Activated naive CD4-positive, alpha-beta T cell treated with anti-CD3 and anti-CD28 coated beads, Interleukin-2, amount 10 ng/mL, durations not matched to agents 7 days and 5 days (primary cell): ENCODE results near the gene PFN3.

Experiments
- CTCF ChIA-PET: fragments of 350-600 bp; sonication (Branson Sonifier 250); formaldehyde crosslinking; loops from one replicate; lab custom pipeline; 2021; ENCODE audit warnings: antibody characterized with exemption; lab: Charles Lee
- DNase-seq: peaks from one replicate; pipeline ENCODE4 v3.0.0-alpha.2; 2020
- H3K27ac Mint-ChIP-seq: one replicate; pipeline ENCODE4 v1.8.0; 2021; ENCODE audit warnings: mild to moderate bottlenecking, moderate library complexity, mixed read lengths
- H3K27me3 Mint-ChIP-seq: one replicate; pipeline ENCODE4 v1.8.0; 2021; ENCODE audit warnings: mild to moderate bottlenecking, mixed read lengths
- H3K36me3 Mint-ChIP-seq: one replicate; pipeline ENCODE4 v1.8.0; 2021; ENCODE audit warnings: mixed read lengths
- H3K4me1 Mint-ChIP-seq: one replicate; pipeline ENCODE4 v1.8.0; 2021; ENCODE audit warnings: mixed read lengths
- H3K4me3 Mint-ChIP-seq: one replicate; pipeline ENCODE4 v1.8.0; 2021; ENCODE audit warnings: mild to moderate bottlenecking, moderate library complexity, mixed read lengths
- H3K9me3 Mint-ChIP-seq: one replicate; pipeline ENCODE4 v1.8.0; 2021; ENCODE audit warnings: mixed read lengths

PFN3 gene

DNA sequence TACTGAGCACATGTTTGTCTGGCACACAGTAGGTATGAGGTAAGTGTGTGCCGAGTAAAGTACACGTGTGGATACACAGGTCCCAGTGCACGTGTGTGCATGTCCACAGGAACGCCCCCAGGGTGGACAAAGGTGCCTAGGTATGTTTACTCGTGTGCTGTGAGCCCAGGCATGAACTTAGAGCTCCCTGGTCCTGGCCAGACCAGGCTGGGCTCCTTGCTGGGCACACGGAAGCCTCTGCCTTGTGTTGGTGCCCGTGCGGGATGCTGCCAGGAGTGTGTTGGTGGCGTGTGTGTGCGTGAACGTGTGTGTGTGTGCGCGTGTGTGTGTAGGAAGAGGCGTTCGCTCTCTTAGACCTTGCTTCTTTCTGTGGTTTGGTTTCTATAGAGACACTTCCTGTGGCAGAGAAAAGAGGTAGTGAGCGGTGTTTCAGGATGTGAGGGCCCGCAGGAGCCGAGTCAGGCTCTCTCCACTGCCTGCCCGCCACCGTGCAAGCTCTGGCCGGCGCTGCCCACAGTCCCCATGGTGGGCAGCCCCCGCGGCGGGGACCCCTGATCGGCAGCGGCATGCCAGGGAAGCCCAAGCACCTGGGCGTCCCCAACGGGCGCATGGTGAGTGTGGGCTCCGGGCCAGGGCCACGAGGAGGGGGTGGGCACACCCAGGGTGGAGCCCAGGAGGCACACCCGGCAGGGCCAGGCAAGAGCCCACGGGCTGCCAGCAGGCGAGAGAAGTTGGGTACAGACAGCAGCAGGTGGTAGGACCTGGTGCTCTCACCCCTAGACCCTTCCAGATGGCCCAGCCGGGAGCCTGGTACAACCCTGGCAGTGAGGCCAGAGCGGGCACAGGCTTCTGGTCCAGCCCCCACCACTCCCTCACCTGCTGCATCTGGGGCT is 42.8 kb downstream of the PFN3 start, which contains the start of gene RGS14:
RGS14 (plus strand) TSS at position 466 of the 893 bp plus-strand sequence; CDS start at position 567, 101 bp downstream.
- peak within 1 kb of the TSS; percentile 75 for H3K27ac Mint-ChIP-seq
- peaks cover 11% of the 10 kb centered on the region for H3K9me3 Mint-ChIP-seq
- no peaks in the 10 kb centered on the region for H3K27me3 Mint-ChIP-seq
- peak within 1 kb of the TSS; percentile 93 for H3K4me3 Mint-ChIP-seq
- CTCF ChIA-PET = interaction anchor here (2.3 to 8.1 kb wide), 4 partner anchors 12 to 47 kb away, joined by 10 to 75 read pairs (median 14); no protein-coding TSS in a partner anchor
- H3K36me3 Mint-ChIP-seq = peaks cover 40% of the 10 kb centered on the region
- H3K4me1 Mint-ChIP-seq = peaks cover 83% of the 10 kb centered on the region
- DNase-seq = peak; percentile 82

DNA sequence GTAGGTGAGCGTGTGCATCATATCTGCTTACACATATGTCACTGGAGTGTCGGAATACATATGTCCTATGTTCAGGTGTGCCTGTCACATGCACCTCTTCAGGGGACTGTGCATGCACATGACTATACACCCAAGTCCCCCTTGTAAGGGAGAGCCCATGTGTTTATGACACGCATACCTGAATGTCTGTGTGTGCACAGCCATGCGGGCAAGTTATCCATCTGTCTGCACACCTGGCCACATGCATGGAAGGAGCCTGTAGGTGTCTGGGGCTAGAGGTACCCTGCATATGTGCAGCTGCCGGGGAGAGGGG is 43.4 kb downstream of the PFN3 start:
- Mint-ChIP-seq H3K27ac (peak overlapping the region; percentile 70), H3K9me3 (peaks cover 11% of the 10 kb centered on the region), H3K4me3 (peak overlapping the region; percentile 93), H3K27me3 (no peaks in the 10 kb centered on the region), H3K4me1 (peaks cover 80% of the 10 kb centered on the region), H3K36me3 (peaks cover 35% of the 10 kb centered on the region)
- no peak for DNase-seq
- CTCF ChIA-PET = interaction anchor here (2.7 to 8.1 kb wide), 3 partner anchors 13 to 47 kb away, joined by 10 to 75 read pairs (median 13); no protein-coding TSS in a partner anchor

DNA sequence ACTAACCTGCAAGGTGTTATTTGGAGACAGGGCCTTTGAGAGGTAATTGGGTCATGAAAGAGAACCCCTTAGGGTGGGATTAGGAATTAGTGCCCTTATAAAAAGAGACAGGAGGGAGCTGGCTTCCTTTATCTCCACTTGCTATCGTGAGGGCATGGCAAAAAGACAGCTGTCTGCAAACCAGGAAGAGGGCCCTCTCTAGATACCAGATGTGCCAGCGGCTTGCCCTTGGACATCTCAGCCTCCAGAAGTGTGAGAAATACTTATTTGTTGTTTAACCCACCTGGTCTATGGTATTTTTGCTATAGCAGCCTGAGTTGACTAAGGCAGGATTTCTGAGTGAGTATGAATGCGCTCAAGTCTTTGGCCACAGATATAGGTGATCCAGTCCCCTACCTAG is 43.7 kb downstream of the PFN3 start:
- H3K36me3 Mint-ChIP-seq = peaks cover 32% of the 10 kb centered on the region
- H3K4me3 Mint-ChIP-seq = peak overlapping the region; percentile 93
- CTCF ChIA-PET = interaction anchor here (1.4 to 8.1 kb wide), 3 partner anchors 13 to 48 kb away, joined by 3 to 75 read pairs (median 10); no protein-coding TSS in a partner anchor
- no peak for DNase-seq
- peaks cover 11% of the 10 kb centered on the region for H3K9me3 Mint-ChIP-seq
- H3K27ac Mint-ChIP-seq = peak overlapping the region; percentile 13
- H3K27me3 Mint-ChIP-seq = no peaks in the 10 kb centered on the region
- peaks cover 80% of the 10 kb centered on the region for H3K4me1 Mint-ChIP-seq

DNA sequence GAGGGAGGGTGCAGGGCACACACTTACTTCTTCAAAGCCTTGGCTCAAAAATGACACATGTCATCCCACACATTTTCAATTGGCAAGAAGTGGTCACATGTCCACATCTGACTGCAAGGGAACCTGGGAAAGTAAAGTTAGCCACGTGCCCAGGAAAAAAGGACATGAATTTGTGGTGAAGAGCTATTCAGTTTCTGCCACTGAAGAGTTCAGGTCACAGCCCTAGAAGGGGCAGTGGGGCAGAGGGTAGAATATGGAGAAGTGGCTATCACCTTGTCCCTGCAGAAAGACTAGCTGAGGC is 44.6 kb downstream of the PFN3 start:
- H3K27ac Mint-ChIP-seq = no peak overlapping the region
- H3K27me3 Mint-ChIP-seq = no peaks in the 10 kb centered on the region
- no peak overlapping the region for H3K4me3 Mint-ChIP-seq
- peaks cover 11% of the 10 kb centered on the region for H3K9me3 Mint-ChIP-seq
- CTCF ChIA-PET = interaction anchor here (1.3 to 8.1 kb wide), 4 partner anchors 14 to 100 kb away, joined by 3 to 75 read pairs (median 6); no protein-coding TSS in a partner anchor
- H3K36me3 Mint-ChIP-seq = peaks cover 34% of the 10 kb centered on the region
- peaks cover 76% of the 10 kb centered on the region for H3K4me1 Mint-ChIP-seq
- DNase-seq = no peak

DNA sequence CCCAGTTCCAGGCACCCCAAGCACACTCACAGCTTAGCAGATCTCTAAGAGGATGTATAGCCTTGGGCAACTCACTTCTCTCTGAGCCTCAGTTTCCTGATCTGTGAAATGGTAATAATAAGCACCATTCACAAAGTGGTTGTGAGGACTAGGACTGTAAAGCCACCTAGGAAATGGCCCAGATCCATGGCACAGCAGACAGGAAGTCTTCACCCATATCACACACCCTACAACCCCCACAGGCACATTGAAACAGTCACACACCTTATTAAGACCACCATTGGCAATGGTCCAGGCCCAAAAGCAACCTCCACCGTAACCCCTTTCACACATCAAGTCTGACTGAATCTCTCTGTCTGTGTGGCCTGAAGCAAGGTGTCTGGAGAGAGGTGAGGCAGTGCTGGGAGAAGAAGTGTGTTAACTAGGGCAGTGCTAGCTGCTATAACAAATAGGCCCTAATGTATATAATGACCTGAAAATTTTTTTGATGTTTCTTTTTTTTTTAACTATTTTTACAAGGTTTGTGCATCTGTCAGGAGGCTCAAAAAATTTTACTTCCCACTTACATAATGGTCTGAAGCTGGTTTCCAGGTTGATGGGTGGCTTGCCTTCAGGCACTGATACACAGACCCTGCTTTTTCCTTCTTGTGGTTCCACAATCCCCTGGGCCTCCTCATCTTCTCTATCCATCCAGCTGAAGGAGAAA is 45.1 kb downstream of the PFN3 start:
- Mint-ChIP-seq H3K27me3 (no peaks in the 10 kb centered on the region), H3K36me3 (peaks cover 33% of the 10 kb centered on the region), H3K27ac (peak overlapping the region; percentile 35), H3K9me3 (peaks cover 11% of the 10 kb centered on the region), H3K4me1 (peaks cover 78% of the 10 kb centered on the region), H3K4me3 (no peak overlapping the region)
- CTCF ChIA-PET = interaction anchor here (1.3 to 8.1 kb wide), 4 partner anchors 15 to 100 kb away, joined by 3 to 75 read pairs (median 6); no protein-coding TSS in a partner anchor
- DNase-seq = no peak

DNA sequence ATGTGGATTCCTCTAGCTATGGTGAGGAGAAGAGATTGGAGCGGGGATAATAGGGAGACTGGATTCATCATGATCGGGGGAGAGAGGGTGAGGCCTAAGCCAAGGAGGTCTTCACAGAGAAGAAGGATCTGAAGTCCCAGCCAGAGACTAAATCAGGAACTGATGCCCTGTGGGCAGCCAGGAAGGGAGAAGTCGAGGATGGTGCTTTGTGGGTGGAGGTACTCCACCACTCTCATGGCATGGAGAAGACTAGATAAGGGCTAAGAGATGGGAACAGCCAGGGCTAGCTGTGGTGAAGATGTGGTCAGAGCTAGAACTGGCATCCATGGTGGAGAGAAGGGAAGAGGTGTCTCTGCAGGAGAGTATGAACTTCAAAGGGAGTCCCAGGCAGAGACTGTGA is 45.8 kb downstream of the PFN3 start:
- H3K27ac Mint-ChIP-seq = no peak overlapping the region
- CTCF ChIA-PET = interaction anchor here (1.0 to 8.1 kb wide), 4 partner anchors 15 to 101 kb away, joined by 3 to 75 read pairs (median 7); no protein-coding TSS in a partner anchor
- no peaks in the 10 kb centered on the region for H3K27me3 Mint-ChIP-seq
- H3K36me3 Mint-ChIP-seq = peaks cover 31% of the 10 kb centered on the region
- DNase-seq = no peak
- H3K4me3 Mint-ChIP-seq = no peak overlapping the region
- H3K9me3 Mint-ChIP-seq = peaks cover 11% of the 10 kb centered on the region
- H3K4me1 Mint-ChIP-seq = peaks cover 78% of the 10 kb centered on the region

DNA sequence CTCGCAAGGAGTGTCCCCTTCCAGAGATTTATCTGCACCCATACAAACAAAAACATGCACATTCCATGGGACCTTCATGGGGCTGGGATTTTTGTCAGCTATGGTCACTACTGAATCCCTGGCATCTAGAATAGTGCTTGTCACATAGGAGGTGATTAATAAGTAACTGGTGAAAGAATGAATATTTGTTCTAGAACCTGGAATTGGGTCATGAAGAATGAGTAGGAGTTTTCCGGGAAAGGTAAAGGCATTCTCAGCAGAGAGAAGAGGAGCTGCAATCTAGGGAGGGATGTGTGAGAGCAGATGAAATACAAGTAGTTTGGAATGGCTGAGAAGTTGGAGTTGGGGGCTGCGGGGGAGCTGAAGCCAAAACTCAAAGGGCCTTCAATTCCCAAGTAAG is 46.2 kb downstream of the PFN3 start:
- no peak for DNase-seq
- H3K9me3 Mint-ChIP-seq = peaks cover 11% of the 10 kb centered on the region
- H3K4me1 Mint-ChIP-seq = peaks cover 78% of the 10 kb centered on the region
- H3K36me3 Mint-ChIP-seq = peaks cover 28% of the 10 kb centered on the region
- no peak overlapping the region for H3K27ac Mint-ChIP-seq
- CTCF ChIA-PET = interaction anchor here (1.0 to 8.1 kb wide), 2 partner anchors 16 to 36 kb away, joined by 4 to 75 read pairs; no protein-coding TSS in a partner anchor
- H3K27me3 Mint-ChIP-seq = no peaks in the 10 kb centered on the region
- no peak overlapping the region for H3K4me3 Mint-ChIP-seq

DNA sequence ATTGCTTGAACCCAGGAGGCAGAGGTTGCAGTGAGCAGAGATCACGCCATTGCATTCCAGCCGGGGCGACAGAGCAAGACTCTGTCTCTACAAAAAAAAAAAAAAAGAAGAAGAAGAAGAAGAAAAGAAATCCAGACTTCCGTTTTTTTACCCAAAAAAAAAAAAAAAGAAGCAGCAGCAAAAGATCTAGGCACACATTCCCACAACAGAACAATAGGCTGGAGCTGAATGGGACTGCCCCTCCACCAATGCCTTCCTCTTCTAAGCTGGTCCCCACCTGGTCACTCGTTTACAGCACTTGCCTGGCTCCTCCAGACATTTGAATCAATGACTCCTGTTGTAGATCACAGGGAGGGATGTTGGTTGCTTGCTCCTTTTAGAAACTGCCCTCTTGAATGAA is 47.4 kb downstream of the PFN3 start:
- CTCF ChIA-PET = interaction anchor here (1.8 kb wide), 1 partner anchor 8 kb away, joined by 7 read pairs; no protein-coding TSS in a partner anchor
- Mint-ChIP-seq H3K27me3 (no peaks in the 10 kb centered on the region), H3K4me3 (peak overlapping the region; percentile 15), H3K4me1 (peaks cover 77% of the 10 kb centered on the region), H3K9me3 (peaks cover 11% of the 10 kb centered on the region), H3K27ac (peak overlapping the region; percentile 7), H3K36me3 (peaks cover 25% of the 10 kb centered on the region)
- DNase-seq = no peak

DNA sequence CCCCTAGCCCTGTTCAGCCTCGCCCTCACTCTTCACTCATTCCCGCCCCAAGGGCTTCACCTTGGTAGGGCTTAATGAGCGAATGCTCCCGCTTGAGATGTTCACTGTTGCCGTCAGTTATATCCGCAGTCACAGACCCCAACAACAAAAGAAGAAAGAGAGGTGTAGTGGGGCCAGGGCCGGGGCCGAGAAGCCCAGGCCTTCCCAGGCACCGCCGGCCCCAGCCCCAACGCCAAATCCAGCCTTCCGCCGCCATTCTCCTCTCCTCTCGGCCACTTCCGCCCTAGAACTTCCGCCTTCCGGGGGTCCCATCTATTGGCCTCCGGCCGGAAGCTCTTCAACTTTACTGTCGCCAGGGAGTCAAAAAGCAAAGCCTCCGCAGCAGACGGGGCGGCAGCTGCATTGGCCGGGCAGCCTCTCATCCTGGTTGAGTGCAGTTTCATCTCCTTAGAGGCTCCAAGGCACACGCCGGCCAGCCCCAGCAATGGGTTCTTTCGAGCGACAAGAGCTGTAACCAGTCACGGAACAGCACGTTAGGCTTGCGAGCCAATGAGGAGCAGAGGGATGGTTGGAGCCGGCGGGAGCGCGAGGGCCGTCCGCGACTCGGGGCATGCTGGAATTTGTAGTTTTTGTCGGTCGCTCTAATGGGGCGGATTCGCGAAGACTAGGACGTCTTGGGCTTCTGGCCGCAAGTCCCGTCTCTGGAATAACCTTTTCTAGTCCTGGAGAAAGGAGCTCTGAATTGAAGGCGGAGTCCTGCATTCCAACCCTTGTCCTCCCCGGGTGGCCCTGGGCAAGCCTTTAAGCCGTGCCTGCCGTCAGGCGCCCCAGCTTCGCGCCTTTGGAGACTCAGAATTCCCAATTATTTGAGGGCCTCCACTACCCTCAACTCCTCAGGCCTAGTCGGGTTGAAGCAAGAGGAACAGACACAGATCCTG is 48.8 kb downstream of the PFN3 start, which contains the start of gene LMAN2:
LMAN2 (minus strand) TSS at position 277 of the 938 bp plus-strand sequence; CDS start at position 256, 21 bp downstream.
- peaks cover 32% of the 10 kb centered on the region for H3K36me3 Mint-ChIP-seq
- H3K9me3 Mint-ChIP-seq = peaks cover 11% of the 10 kb centered on the region
- peak within 1 kb of the TSS; percentile 97 for H3K4me3 Mint-ChIP-seq
- no peaks in the 10 kb centered on the region for H3K27me3 Mint-ChIP-seq
- peak; percentile 94 for DNase-seq
- H3K27ac Mint-ChIP-seq = peak within 1 kb of the TSS; percentile 99
- peaks cover 77% of the 10 kb centered on the region for H3K4me1 Mint-ChIP-seq
- CTCF ChIA-PET = interaction anchor here (0.7 to 2.4 kb wide), 14 partner anchors 10 to 104 kb away, joined by 3 to 9 read pairs (median 4); no protein-coding TSS in a partner anchor

DNA sequence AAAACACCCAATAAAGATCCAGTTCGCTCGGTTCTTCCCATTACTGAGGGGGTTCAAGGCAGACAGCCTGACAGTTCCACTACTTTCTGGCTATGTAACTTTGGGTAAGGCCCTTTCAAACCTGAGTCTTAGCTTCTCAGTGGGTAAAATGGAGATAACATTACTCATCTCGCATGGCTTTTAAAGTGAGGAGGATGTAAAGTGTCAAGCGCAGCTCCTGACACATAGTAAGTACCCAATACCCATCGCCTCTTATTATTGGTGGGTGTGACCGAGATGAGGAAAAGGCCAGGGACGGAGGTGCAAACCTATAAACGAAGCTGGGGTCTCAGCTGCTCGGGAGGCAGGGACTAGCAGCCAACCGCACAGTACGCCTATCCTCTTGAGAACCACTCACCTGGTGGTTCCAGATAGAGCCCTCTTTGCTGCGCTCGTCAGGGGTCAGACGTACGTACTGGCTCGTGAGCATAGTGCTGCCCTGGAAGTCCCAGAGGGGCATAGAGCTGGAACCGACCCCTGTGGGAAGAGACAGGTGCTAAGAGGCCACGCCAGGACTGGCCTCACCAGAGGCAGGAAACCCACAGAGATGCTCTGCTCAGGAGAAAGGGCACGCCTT is 49.6 kb downstream of the PFN3 start:
- H3K4me3 Mint-ChIP-seq = peak overlapping the region; percentile 97
- peaks cover 39% of the 10 kb centered on the region for H3K36me3 Mint-ChIP-seq
- H3K9me3 Mint-ChIP-seq = peaks cover 10% of the 10 kb centered on the region
- peaks cover 76% of the 10 kb centered on the region for H3K4me1 Mint-ChIP-seq
- CTCF ChIA-PET = interaction anchor here (0.6 to 2.4 kb wide), 14 partner anchors 11 to 123 kb away, joined by 3 to 9 read pairs (median 4); no protein-coding TSS in a partner anchor
- H3K27ac Mint-ChIP-seq = peak overlapping the region; percentile 99
- H3K27me3 Mint-ChIP-seq = no peaks in the 10 kb centered on the region
- DNase-seq = no peak
